SK-N-SH (cell line): ENCODE measurements around the gene UNC93B1.

Experiments
- CTCF ChIP-seq: fragments of 200-600 bp; sonication (generic); IDR thresholded peaks from 2 replicates; pipeline ENCODE4 v1.6.1; 2017; ENCODE audit warnings: antibody characterized with exemption, mild to moderate bottlenecking, moderate library complexity
- EZH2phosphoT487 ChIP-seq: fragments of 200-600 bp; sonication (generic); IDR thresholded peaks from 2 replicates; pipeline ENCODE4 v1.6.1; 2017; ENCODE audit warnings: low read depth, mixed run types, mild to moderate bottlenecking, antibody characterized with exemption, moderate library complexity, borderline replicate concordance
- FOXM1 ChIP-seq: IDR thresholded peaks from 2 replicates; pipeline ENCODE4 v1.4.0; 2012; ENCODE audit warnings: low read depth, mild to moderate bottlenecking
- JUND ChIP-seq: IDR thresholded peaks from 2 replicates; pipeline ENCODE4 v1.4.0; 2012
- NRF1 ChIP-seq: IDR thresholded peaks from 2 replicates; pipeline ENCODE4 v1.6.1; 2012; ENCODE audit warnings: low read depth, mild to moderate bottlenecking, low read length
- POLR2AphosphoS5 ChIP-seq: IDR thresholded peaks from 2 replicates; pipeline ENCODE4 v1.6.1; 2012; ENCODE audit warnings: low read depth, low read length
- RAD21 ChIP-seq: IDR thresholded peaks from 2 replicates; pipeline ENCODE4 v1.6.1; 2012; ENCODE audit warnings: mild to moderate bottlenecking, low read length
- REST ChIP-seq: IDR thresholded peaks from 2 replicates; pipeline ENCODE4 v1.6.1; 2012; ENCODE audit warnings: mild to moderate bottlenecking, low read depth, low read length, moderate library complexity
- SIN3A ChIP-seq: IDR thresholded peaks from 2 replicates; pipeline ENCODE4 v1.6.1; 2012; ENCODE audit warnings: low read depth, mild to moderate bottlenecking, low read length, moderate library complexity, borderline replicate concordance
- USF1 ChIP-seq: IDR thresholded peaks from 2 replicates; pipeline ENCODE4 v1.4.0; 2012; ENCODE audit warnings: low read depth, borderline replicate concordance
- USF2 ChIP-seq: fragments of 150-350 bp; IDR thresholded peaks from 2 replicates; pipeline ENCODE4 v1.6.1; 2017; ENCODE audit warnings: antibody characterized with exemption, low read length, low read depth, borderline replicate concordance
- YY1 ChIP-seq: IDR thresholded peaks from 2 replicates; pipeline ENCODE4 v1.4.0; 2012; ENCODE audit warnings: low read depth, mild to moderate bottlenecking

GRCh38 chr11:68032003-68032402, 28.1 kb upstream of the UNC93B1 start:
- TF ChIP-seq NRF1: no peak
- TF ChIP-seq POLR2AphosphoS5: no peak
- TF ChIP-seq USF2: no peak
- no peak for TF ChIP-seq EZH2phosphoT487
- no peak for TF ChIP-seq REST
- no peak for TF ChIP-seq RAD21
- TF ChIP-seq CTCF: no peak
- TF ChIP-seq JUND: no peak
- TF ChIP-seq SIN3A: no peak
- TF ChIP-seq FOXM1: no peak
- TF ChIP-seq USF1: no peak
- no peak for TF ChIP-seq YY1
